Activated CD4-positive, CD25-positive, alpha-beta regulatory T cell treated with anti-CD3 and anti-CD28 coated beads, Interleukin-2, amount 50 U/mL, for 72 hours (primary cell): ENCODE data around the gene ELP6.

Source experiments
- DNase-seq: peaks from one replicate; pipeline ENCODE4 v3.0.0; 2021

Gene ELP6

DNA sequence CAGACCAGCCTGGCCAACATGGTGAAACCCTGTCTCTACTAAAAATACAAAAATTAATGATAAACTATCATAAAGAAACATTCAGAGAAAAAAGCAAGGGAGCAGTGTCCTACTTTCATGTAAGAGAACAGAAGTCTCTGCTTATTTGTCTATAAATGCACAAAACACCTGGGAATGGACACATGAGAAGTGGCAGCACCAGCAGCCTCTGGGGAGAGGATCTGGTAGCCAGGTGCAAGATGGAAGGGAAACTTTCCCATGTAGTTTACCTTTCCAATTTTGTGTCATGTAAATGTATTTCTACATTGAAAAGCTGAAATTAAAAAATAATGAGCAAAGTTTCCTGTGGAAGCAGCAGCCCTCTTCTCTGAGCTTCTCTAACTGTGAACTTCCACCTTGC lies 56.5 kb downstream of the ELP6 start:
- DNase-seq = no peak

DNA sequence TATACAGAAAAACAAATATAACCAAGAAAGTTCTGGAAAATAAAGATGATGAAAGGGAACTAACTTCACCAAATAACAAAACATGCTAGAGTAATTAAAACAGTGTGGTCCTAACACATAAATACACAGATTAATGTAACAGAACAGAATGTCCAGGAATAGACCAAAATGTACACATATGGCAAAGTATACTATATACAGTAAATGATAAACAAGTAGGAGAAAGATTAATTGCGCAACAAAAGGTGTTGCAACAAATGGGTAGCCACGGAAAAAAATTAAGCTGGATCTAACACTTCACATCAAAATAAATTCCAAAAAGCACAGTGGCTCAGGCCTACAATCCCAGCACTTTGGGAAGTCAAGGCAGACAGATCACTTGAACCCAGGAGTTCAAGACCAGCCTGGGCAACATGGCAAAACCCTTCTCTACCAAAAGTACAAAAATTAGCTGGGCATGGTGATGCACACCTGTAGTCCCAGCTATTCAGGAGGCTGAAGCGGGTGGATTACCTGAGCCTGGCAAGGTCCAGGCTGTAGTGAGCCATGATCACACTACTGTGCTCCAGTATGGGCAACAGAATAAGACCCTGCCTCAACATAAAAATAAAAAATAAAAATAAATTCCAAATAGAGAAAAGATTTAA lies 57.6 kb downstream of the ELP6 start:
- no peak for DNase-seq

DNA sequence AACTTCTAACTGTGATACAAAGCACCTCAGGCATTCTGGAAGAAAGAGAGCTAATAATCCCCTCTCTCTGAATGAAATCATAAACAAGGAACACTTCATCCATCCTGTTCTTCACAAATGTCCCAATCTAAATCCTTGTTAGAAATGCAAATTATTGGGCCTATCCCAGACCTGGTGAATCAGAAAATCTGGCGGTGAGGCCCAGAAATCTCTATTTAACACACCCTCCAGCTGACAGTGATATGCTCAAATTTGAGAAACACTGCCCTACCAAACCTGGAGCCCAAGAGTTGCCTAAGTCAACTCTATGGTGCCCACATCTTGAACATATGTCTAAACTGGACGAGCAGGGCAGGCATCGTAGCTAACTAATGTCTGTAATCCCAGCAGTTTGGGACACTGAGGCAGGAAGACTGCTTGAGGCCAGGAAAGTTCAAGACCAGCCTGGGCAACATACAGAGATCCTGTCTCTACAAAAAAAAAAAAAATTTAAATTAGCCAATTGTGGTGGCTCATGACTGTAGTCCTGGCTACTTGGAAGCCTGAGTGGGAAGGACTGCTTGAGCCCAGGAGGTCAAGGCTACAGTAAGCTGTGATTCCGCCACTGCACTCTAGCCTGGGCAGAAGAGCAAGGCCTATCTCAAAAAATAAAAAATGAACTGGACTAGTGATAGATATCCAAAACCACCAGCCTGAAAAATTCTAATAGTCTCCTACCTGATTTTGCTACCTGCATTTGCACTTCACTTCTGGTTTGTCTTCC lies 60.9 kb downstream of the ELP6 start:
- no peak for DNase-seq
